Stomach (tissue), 9 donors: ENCODE measurements around the gene DMXL1. TPM values are rescaled to one million over a fixed set of nuclear protein-coding genes. Genes with fewer than 3 reads are reported as not detected.
"Not testable (repeated sequence)": the region's sequence is repeated elsewhere in the genome, so short reads cannot be mapped to it uniquely, and the experiment has no call there.

Experiments
- DNase-seq, 2 donors: peaks; one replicate each; pipeline versions ENCODE4 v3.0.0 to v3.0.0-alpha.2; 2013 to 2019
- H3K27ac ChIP-seq, 5 donors: fragments of 200-600 bp in 4 of 5; sonication (generic) in 4 of 5; one replicate each; pipeline ENCODE4 v1.5.1; 2013 to 2019; ENCODE audit warnings: mild to moderate bottlenecking in 1 of 5, moderate library complexity in 1 of 5
- H3K27me3 ChIP-seq, 3 donors: fragments of 200-600 bp; sonication (generic); one replicate each; pipeline ENCODE4 v1.5.1; 2017 to 2019; ENCODE audit warnings: mixed run types in 1 of 3
- H3K36me3 ChIP-seq, 4 donors: fragments of 200-600 bp; sonication (generic); 1 replicate in 3 of 4; 2 replicates in 1 of 4; pipeline ENCODE4 v1.5.1; 2016 to 2019
- H3K4me1 ChIP-seq, 4 donors: fragments of 200-600 bp; sonication (generic); one replicate each; pipeline ENCODE4 v1.5.1; 2016 to 2019
- H3K4me3 ChIP-seq, 4 donors: fragments of 200-600 bp; sonication (generic) in 3 of 4; one replicate each; pipeline ENCODE4 v1.5.1; 2016 to 2019; ENCODE audit warnings: mild to moderate bottlenecking in 1 of 4
- H3K9me3 ChIP-seq, 4 donors: fragments of 200-600 bp; sonication (generic); one replicate each; pipeline ENCODE4 v1.5.1; 2016 to 2019
- CTCF ChIP-seq, 7 experiments: fragments of 450-650 bp in 4 of 7; fragments of 200-600 bp in 3 of 7; sonication (generic) in 3 of 7; IDR thresholded peaks; one replicate each; pipeline ENCODE4 v1.5.1; 2016 to 2019; ENCODE audit warnings: antibody characterized with exemption in 7 of 7, control low read depth in 2 of 7, mild to moderate bottlenecking in 1 of 7
- EP300 ChIP-seq: sonication (generic); formaldehyde crosslinking; IDR thresholded peaks from one replicate; pipeline ENCODE4 v1.6.1; 2017; ENCODE audit warnings: antibody characterized with exemption
- POLR2A ChIP-seq, 4 donors: fragments of 450-650 bp; IDR thresholded peaks; one replicate each; pipeline ENCODE4 v1.6.1; 2016; ENCODE audit warnings: antibody characterized with exemption in 4 of 4, control low read depth in 2 of 4, mild to moderate bottlenecking in 1 of 4, moderate library complexity in 1 of 4
- POLR2AphosphoS5 ChIP-seq, 3 donors: sonication (generic); formaldehyde crosslinking; IDR thresholded peaks; one replicate each; pipeline ENCODE4 v1.6.1; 2016; ENCODE audit warnings: antibody characterized with exemption in 3 of 3
- WGBS, 5 donors: extraction: QIAGEN DNeasy Blood & Tissue Kit in 3 of 5; methylation state at CpG; one replicate each; pipeline versions ENCODE4 v1.1.5 to v1.1.7; 2013 to 2018; 5-methylcytosine and 5-hydroxymethylcytosine counted together
- intact Hi-C: fragments of 100-400 bp; cut with DNase I; formaldehyde crosslinking; loops from one replicate; pipeline ENCODE4 v1.15.1; 2023; ENCODE audit warnings: low total_unique reads
- polyA plus RNA-seq, 3 donors: library from polyadenylated mRNA; stranded (reverse); fragments of 200-250 nt; gene quantifications; one replicate each; pipeline ENCODE4 v1.2.3, GENCODE V29; 2013
- total RNA-seq, 5 donors: library from RNA; depleted of rRNA; stranded (reverse); fragments of >200 nt; gene quantifications; one replicate each; pipeline versions ENCODE4 v1.1.0 to v1.2.3, GENCODE V29; 2014 to 2016
- donor health status: healthy with polysubstance abuse.
- donor health status: Bipolar disorder and iron deficiency.
- donor health status: healthy.

Gene DMXL1
- total and polyA plus RNA-seq, 8 donors = 6.0 to 164 (median 86.0) TPM

GRCh38 chr5:119123280-119123679 is 52.4 kb downstream of the DMXL1 start:
- 92 to 100% (median 98%) methylated on average over 2 of the region's 2 CpGs; no CpG with 5 or more reads in 1 of the 5 donors for WGBS, 5 donors
- H3K4me3 ChIP-seq = no peak overlapping the region
- DNase-seq = no peak

GRCh38 chr5:119129770-119130169 is 58.9 kb downstream of the DMXL1 start:
- WGBS, 5 donors = 46 to 81% (median 64%) methylated on average over 2 of the region's 2 CpGs
- Histone ChIP-seq H3K4me3 (no peak overlapping the region), H3K36me3 (peaks cover 3 to 73% (median 58%) of the 10 kb centered on the region in 4 donors), H3K4me1 (no peaks in the 10 kb centered on the region), H3K27ac (no peak overlapping the region), H3K27me3 (no peaks in the 10 kb centered on the region), H3K9me3 (no peaks in the 10 kb centered on the region)
- no peak for TF ChIP-seq POLR2AphosphoS5 (IDR thresholded peaks at IDR 0.05)
- TF ChIP-seq CTCF (IDR thresholded peaks at IDR 0.05) = no peak
- no peak for TF ChIP-seq EP300
- no peak for TF ChIP-seq POLR2A (IDR thresholded peaks at IDR 0.05)
- DNase-seq = no peak
- intact Hi-C loops = no loop called here

More at GRCh38 chr5:119123280-119123679, 52.4 kb downstream of the DMXL1 start:
- Histone ChIP-seq H3K4me1 (no peaks in the 10 kb centered on the region), H3K27ac (no peak overlapping the region), H3K27me3 (no peaks in the 10 kb centered on the region), H3K9me3 (no peaks in the 10 kb centered on the region), H3K36me3 (peaks cover 0 to 78% (median 63%) of the 10 kb centered on the region in 4 donors)
- intact Hi-C loops = no loop called here
- TF ChIP-seq CTCF (IDR thresholded peaks at IDR 0.05) = no peak
- no peak for TF ChIP-seq POLR2A (IDR thresholded peaks at IDR 0.05)
- no peak for TF ChIP-seq POLR2AphosphoS5 (IDR thresholded peaks at IDR 0.05)

GRCh38 chr5:119131530-119132304 is 60.8 kb downstream of the DMXL1 start:
- H3K4me1 ChIP-seq = no peaks in the 10 kb centered on the region
- no peak overlapping the region for H3K27ac ChIP-seq
- H3K27me3 ChIP-seq = no peaks in the 10 kb centered on the region
- H3K4me3 ChIP-seq = no peak overlapping the region
- intact Hi-C loops = no loop called here
- H3K9me3 ChIP-seq = peaks cover 0 to 15% (median 3%) of the 10 kb centered on the region in 4 donors
- no peak for DNase-seq
- no peak for TF ChIP-seq EP300
- TF ChIP-seq POLR2A (IDR thresholded peaks at IDR 0.05) = no peak
- no peak for TF ChIP-seq CTCF (IDR thresholded peaks at IDR 0.05)
- TF ChIP-seq POLR2AphosphoS5 (IDR thresholded peaks at IDR 0.05) = no peak
- 92 to 98% (median 98%) methylated on average over 2 of the region's 2 CpGs for WGBS, 5 donors
- peaks cover 6 to 78% (median 70%) of the 10 kb centered on the region in 4 donors for H3K36me3 ChIP-seq

GRCh38 chr5:119135743-119136142 is 64.9 kb downstream of the DMXL1 start:
- H3K27ac ChIP-seq, H3K27me3 ChIP-seq, H3K4me1 ChIP-seq, intact Hi-C loops, H3K4me3 ChIP-seq, DNase-seq: not testable (repeated sequence)
- 98 to 99% (median 99%) methylated on average over 4 of the region's 4 CpGs for WGBS, 5 donors
- peaks cover 10 to 70% (median 66%) of the 10 kb centered on the region in 4 donors for H3K36me3 ChIP-seq
- H3K9me3 ChIP-seq = peaks cover 0 to 19% (median 4%) of the 10 kb centered on the region in 4 donors
